Epithelial cell of prostate (primary cell): Measurements from ENCODE around the gene NCR2.

ENCODE experiments used
- DNase-seq: peaks from one replicate; pipeline ENCODE4 v3.0.0-alpha.2; 2011; ENCODE audit warnings: low read depth, low spot score
- H3K27ac ChIP-seq: fragments of 450-650 bp; 2 replicates; pipeline ENCODE4 v1.5.1; 2017; ENCODE audit warnings: mild to moderate bottlenecking

Gene NCR2

DNA sequence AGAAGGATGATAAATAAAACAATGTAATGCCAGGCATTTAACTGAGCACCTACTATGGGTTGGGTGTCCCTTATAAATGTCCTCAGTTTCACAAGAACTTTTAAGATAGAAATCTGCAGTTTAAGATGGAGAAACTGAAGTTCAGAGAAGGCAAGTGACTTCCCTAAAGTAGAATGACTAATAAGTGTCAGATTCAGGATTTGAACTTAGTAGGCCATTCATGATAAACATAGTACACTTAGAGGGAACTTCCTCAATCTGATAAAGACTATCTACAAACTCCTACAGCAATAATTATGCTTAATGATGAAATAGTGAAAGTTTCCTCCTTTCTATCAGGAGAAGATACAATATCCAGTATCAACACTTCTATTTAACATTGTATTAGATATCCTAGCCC lies 43.9 kb downstream of the NCR2 start:
- no peak overlapping the region for H3K27ac ChIP-seq
- no peak for DNase-seq

DNA sequence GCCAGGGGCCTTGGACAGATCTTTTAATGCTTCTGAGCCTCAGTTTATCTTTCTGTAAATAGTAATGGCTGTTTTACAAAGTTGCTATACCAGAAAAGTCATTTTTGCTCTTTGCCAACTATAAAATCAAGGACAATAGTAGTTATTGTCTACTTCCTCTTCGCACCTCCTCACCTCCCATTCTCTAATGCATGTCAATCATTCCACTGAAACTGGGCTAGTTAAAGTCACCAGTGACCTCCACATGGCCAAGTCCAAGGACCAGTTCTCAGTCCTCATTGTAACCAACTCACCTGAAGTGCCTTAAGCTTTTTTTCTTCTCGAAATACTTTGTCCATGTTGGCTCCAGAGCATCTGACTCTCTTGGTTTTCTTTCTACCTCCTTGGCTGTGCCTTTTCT lies 51.2 kb downstream of the NCR2 start:
- no peak overlapping the region for H3K27ac ChIP-seq
- no peak for DNase-seq

GRCh38 chr6:41392246-41392645 lies 56.8 kb downstream of the NCR2 start:
- H3K27ac ChIP-seq: no peak overlapping the region

GRCh38 chr6:41396335-41396734 lies 60.9 kb downstream of the NCR2 start:
- DNase-seq: no peak
- no peak overlapping the region for H3K27ac ChIP-seq

More at GRCh38 chr6:41392246-41392645, 56.8 kb downstream of the NCR2 start:
- DNase-seq: no peak

DNA sequence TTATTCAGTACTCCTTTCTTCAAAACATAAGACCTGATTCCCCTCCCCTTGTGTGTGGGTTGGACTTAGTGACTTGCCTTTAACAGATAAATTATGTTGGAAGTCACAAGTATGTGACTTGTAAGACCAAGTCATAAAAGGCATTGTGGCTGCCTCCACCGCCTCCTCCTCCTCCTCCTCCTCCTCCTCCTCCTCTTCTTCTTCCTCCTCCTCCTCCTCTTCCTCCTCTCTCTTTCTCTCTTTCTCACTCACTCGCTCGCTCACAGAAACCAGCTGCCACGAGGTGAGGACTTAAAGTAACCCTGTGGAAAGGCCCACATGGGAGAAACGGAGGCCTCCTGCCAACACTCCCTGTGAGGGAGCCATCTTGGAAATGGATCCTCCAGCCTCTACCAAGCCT lies 64.0 kb downstream of the NCR2 start:
- no peak overlapping the region for H3K27ac ChIP-seq
- DNase-seq: no peak
